HG03045 (cell line): ENCODE results near the gene SMIM35.

Source experiments
- ATAC-seq: cut with Tn5 transposase; IDR thresholded peaks from one replicate; pipeline ENCODE4 v1.9.1; 2021; ENCODE audit warnings: mild to moderate bottlenecking, moderate library complexity; ENCODE audit not compliant: unreplicated experiment

SMIM35 gene

DNA sequence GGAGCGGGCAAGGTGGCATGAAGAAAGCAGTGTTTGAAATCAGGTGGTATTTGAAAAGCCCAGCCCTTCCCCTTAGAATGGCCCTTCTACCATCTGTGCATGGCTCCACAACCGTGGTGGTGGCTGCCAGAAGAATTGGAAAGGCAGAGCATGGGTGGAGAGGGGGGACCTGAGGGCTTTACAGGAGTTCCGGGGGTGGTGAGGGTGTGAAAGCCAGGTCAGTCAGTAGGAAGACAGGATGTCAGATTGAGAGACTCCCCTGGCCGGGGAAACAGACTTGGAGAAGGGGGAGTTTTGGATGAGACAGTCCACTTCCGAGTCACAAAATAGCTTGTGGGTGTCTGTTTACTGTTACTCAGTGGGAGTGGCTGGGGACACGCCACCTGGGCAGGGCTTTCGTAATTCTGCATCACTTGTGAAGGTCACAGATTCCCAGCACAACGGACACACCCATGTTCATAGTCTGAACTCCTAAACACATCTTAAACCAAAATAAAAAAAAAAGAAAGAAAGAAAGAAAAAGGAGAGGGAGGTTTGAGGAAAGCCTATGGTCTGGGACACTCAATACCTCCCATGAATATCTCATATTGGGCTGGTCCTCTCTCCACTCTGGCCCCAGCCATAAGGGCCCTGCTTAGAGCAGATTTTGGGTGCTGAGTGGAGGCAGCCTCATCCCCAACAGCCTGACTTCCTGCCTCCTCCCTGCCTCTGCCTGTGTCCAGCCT, 24.4 kb upstream of the SMIM35 start:
- ATAC-seq, result no peak

DNA sequence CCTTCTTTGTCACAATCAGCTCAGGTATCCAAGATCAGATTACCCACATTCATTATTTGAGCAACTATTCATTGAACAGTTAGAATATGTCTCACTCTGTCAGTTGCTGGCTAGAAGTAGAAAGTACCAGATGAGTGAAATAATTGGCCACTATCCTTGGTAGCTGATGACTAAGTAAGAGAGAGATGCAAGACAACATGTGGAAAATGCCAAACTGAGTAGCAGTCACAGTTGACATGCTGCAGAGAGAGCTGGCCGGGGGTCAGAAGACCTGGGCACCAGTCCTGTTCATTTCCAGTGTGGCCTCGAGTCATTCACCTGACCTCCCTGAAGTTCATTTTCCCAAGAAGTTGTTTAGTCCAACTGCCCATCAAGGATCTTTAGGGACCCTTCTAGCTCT, 22.5 kb upstream of the SMIM35 start:
- ATAC-seq, result no peak

DNA sequence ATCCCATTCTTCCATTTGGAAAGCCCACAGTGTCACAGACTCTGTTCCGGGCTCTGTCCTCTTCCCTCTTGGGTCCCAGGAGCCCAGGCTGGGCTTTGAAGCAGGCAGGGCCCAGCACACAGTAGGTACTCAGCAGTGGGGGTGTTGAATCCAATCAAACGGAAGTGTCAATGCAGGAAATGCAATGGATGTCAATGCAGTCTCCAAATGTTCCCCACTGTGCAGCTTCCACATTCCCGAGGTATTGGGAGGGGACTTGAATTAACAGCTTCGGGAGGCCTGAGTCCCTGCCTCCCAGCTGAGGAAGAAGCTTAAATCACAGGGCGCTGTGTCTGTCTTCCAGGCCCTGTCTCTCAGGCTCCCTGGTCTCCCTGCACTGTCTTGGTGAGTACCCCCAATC, 21.8 kb upstream of the SMIM35 start:
- no peak for ATAC-seq

DNA sequence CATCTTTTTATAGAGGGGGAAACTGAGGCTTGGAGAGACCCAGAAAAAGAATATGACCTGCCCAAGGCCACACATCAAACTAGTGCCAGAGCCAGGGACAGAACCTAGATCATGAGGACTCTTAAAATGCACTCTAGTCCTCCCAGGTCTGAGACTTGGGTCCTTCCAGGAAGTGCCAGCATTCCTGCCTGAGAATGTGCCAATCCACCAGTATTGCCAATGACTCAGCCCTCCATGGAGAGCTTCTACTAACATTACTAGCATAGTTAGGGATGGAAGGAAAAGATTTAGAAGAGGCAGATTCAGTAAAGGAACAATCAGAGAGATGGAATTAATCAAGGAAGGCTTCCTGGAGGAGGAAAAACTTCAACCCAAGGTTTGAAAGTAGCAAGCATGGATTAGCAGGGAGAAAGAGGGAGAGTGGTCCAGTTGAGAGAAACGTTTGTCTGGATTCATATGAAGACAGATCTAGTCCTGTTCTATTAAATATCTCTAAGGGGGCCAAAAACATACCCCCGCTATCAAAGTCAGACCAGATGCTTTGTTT, 20.1 kb upstream of the SMIM35 start:
- no peak for ATAC-seq

DNA sequence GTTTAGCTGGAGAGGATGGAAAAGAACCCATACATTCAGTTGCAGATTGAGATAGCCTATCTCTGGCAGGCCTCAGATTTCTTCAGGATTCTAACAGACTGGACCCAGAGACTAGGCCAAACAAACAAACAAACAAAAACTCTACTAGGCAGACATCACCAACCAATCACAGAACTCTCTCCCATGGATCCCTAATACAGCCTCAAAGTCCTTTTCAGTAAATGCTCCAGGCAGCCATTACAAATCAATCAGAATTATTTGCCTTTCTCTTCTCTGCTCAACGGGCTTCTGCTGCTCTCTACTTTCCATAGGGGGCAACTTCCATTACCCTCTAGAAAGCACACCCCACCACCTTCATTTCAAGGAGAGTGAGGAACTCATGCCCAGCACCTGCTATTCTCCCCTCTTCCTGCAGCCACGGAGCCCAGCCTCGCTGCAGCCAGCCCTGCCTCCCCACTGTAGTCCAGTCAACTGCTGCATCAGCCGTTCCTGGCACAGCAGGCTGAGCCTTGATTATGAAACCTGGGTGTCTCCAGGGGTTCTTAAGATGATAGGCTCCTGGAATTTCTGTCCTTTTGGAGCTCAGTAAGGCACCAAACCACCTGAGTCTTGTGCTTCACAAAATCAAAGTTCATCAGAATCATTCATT, 19.0 kb upstream of the SMIM35 start:
- no peak for ATAC-seq

DNA sequence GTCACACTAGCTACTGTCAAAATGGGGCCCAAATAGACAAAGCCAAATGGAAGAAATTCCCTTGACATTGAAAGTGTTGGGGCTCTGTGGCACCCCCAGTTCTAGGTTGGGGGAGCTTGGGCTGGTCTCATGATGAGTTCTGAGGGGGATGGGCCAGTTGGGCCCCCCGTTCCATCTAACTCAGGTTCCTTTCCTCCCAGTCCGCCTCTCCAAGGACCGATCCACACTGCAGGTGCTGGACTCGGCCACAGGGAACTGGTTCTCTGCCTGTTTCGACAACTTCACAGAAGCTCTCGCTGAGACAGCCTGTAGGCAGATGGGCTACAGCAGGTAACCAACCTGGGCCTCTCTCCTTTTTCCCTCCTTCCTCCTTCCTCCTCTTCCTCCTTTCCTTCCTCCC, 17.7 kb upstream of the SMIM35 start:
- no peak for ATAC-seq

DNA sequence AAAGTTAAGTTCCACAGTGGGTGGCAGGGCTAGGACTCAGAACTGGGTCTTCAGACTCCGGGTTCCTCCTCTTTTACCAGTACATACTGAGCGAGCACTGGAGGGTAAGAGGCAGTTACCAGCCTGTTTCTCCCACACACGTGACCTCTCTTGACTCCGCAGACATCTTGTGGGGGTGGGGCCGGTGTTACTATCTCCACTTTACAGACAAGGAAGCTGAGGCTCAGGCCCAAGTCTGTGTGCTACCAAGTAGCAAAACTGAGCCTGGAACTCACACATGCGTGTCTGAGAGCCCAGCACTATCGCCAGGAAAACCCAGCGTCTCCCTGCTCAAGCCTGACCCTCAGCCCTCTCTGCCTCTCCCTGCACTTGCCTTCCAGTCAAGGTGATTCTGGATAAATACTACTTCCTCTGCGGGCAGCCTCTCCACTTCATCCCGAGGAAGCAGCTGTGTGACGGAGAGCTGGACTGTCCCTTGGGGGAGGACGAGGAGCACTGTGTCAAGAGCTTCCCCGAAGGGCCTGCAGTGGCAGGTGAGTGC, 16.0 kb upstream of the SMIM35 start:
- no peak for ATAC-seq

DNA sequence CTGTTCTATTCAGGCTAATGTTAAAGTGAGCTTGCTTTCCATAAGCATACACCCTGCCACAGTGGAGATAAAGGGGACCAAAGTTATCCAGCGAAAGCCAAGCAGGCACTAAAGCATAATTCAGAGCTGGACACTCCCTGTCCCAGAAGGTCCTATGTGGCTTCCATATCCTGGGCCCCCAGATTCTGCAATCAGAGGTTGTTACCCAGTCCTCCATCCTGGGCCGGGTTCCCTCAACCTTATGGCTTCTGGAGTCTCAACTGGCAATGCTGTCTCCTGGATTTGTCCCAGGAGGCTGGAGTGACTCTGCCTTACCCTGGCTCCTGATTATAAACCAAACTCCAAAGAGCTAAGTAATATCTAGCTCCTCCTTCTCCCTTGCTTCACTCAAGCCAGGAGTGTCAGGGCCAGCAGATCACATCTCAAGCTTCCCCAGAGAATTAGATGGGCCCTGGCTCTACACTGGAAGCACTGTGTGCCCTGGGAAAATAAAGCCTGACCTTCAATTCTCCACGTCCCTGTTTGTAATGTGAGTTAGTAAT, 14.0 kb upstream of the SMIM35 start:
- no peak for ATAC-seq

DNA sequence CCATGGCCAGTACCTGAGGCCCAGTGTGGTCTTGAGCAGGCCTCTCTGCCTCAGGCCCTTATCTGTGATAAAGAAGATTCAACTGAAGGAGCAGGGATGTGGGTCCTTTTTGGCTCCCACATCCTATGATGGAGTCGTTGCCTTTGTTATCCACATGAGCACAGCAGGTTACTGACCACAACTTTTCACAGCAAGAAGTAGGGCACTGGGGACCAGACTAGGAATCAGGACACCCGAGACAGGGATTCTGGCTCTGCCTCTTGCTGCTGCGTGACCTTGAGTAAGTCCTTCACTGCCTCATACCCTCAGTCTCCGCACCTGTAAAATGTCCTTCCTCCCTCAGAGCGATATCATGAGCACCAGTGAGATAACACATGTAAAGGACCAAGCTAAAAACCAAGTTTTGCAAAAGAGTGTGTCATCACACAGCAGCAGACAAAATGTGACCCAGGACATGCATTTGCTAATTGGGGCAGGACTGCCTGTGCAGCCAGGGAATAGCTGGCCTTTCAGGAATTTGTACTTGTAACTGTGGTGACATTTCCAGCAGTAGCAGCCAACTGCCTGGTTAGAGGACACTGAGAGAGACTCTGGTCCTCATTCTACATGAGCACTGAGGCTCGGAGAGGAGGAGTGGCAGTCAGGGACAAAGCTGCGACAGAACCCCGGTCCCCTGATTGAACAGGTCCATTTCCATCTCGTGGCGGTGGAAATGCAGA, 13.2 kb upstream of the SMIM35 start:
- no peak for ATAC-seq

DNA sequence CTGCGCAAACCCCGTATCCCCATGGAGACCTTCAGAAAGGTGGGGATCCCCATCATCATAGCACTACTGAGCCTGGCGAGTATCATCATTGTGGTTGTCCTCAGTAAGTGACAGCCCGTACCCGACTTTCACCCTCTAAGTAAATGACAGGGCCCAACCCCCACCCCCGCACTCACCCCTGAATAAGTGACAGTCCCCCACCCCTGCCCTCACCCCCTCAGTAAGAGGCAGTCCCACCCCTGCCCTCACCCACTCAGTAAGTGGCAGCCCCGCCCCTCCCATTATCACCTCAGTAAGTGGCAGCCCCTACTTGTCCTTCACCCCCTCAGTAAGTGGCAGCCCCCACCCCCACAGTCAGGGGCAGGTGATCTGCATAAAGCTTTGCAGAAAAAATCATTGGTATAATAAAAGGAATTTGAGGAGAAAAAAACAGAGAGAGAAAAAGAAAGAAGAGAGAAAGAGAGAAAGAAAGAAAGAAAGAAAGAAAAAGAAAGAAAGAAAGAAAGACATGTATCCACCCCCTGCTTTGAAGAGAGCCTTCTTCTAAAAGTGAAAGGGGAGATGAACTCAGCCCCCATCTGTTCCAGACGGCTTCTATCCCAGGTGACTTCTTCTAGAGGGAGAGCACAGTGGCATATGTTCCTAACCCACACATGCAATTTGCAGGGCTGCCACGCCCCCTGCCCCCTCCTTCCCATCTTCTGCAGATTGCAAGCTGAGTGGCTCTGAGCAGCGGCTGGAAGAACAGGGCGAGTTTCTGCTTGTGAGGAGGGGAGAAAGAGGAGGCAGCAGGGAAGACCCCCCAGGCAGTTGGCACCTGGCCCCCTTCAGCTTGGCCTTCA, 12.5 kb upstream of the SMIM35 start:
- no peak for ATAC-seq

DNA sequence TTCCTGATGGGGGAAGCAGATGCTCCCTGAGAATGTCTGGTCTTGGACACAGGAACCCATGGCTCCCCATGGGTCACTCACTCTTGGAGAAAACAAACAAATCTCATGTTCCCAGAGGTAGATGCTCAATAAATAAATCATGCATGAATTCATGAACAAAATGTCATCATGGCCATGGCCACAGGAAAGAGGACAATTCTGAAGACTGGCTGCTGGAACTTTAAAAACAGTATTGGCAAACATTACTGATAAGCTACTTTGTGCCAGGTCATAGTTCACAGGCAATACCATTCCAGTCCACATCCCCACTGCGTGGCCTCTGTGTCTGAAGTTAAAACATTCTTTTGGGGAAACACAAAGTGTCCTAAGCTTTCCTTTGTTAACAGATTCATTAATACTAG, 9.2 kb upstream of the SMIM35 start:
- no peak for ATAC-seq

DNA sequence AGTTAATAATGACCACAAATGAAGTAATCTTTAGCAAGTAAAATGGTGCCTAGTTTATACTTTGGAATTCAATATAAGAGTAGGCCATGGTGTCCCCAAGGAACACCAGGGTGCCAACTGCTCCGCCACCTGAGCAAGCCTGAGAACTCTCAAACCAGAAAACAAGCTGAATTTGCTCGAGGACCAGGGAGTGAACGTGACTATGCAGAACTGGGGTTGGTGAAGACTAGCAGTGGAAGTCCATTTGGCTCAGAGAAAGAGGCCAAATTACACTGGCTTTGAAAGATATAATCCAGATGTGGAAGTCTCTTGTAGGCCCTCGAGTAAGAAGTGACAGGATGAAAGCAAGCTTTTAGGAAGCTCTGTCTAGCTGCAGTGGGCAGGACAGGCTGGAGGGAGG, 8.7 kb upstream of the SMIM35 start:
- ATAC-seq, result no peak

DNA sequence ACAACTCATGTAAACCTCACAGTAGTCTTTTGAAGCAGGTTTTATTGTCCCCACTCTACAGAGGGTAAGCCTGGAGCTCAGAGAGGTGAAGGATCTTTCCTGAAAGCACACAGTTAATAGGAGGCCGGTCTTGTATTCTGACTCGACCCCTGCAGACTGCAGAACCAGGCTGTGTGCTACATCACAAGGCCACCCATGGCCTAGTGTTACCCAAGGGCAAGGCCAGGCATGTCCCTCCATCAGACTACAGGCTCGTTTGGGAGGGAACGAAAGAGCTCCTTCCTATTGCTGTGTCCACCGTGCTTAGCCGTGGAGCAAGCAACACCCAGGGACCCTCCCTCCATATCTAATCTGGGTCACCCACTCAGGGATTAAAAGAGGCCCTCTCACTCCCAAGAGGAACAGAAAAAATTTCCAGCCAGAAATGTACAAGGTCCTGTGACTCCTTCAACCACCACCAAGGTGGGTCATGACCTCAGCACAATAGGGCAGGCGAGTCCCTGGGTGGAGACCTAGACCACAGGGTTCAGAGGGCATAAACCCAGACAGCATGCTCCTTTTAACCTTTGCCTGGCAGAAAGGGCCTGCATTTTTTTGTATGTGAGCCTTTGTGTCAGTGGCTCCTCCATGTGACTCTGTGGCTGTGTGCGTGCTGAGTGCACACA, 6.3 kb upstream of the SMIM35 start:
- ATAC-seq, result no peak

DNA sequence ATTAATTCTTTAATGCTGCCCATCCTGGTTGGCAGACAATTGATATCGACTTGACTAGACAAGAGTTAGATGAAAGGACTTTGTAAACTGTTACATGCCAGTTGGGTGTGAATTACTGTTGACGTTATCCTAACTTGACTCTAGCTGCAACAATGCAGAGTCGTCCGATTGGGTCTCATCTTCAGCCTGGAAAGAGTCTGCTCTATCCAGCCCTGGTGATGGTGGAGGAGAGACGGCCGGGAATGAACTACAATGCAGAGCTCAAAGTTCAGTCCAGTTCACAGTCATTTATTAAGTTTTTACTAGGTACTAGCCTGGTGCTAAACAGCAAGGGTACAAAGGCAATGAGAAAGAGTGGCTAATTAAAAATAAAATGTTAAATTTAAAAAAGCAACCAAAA, 4.9 kb upstream of the SMIM35 start:
- no peak for ATAC-seq

DNA sequence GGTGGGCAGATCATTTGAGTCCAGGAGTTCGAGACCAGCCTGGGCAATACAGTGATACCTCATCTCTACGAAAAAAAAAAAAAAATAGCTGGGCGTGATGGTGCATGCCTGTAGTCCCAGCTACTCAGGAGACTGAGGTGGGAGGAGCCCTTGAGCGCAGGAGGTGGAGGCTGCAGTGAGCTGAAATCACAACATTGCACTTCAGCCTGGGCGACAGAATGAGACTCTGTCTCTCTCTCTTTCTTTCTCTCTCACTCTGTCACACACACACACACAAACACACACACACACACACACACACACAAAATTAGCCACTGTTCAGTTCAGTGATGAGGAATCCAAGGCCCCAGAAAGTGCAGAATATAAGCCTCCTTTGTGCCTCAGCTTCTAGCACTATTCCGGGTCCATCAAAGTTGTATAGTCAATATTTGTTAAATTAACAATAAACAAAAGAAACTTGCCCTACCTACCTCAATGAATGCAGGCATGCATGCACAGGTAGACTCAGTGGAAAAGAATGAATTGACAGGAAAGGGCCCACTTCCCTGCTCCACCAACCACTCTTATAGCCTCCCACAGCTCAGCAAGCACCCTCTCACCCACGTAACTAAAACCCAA, 3.9 kb upstream of the SMIM35 start:
- no peak for ATAC-seq

DNA sequence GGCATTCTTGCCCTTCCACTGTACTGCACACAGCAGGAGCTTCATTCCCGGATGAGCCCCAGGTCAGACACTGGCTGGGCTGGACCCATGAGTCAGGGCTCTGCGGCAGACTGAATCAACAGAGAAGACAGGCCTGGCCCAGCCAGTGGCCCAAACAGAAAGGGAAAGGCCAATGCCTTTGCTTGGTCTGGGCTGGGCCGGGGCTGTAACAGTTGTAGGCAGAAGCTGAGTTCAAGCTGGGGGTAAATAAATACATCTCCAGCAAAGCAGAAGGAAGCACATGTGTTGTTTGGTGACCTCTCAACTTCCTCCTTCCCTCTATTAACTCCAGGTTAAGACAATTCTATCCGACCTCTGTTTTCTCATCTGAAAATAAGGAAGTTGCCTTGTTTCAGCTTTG, 1.8 kb upstream of the SMIM35 start:
- ATAC-seq, result no peak

DNA sequence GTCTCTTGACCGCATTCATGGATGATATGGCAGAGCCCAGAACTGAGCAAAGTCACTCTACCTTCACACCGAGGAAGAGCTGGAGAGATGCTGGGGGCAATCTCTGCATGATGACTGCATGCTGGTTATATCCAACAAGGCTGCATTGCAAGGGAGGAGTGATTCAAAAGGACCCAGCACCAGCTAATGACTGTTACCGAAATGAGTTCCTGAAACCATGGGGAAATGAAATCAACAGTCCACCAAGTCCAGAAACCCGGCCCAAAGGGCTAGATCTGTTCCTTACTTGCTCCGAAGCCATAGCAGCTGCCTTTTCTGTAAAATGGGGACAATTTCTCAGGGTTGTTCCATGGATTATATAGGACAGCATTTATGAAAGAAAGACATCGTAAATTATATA, 1.2 kb upstream of the SMIM35 start:
- no peak for ATAC-seq

DNA sequence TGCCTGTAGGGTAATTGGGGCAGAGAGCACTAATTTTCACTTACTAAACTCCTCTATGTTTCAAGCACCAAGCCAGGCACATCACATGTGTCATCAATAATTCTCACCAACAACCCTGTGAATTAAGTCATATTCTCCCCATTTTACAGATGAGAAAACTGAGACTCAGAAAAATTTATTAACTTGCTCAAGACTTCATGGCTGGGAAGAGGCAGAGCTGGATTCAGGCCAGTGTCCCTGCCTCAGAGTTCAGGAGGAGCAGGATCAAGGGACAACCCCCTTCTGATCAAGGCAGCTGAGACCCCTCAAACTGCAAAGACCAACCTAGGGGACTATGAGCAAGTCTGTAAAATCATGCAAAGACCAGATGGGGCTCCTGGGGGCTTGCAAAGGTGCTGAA, 2.1 kb downstream of the SMIM35 start:
- ATAC-seq, result no peak

DNA sequence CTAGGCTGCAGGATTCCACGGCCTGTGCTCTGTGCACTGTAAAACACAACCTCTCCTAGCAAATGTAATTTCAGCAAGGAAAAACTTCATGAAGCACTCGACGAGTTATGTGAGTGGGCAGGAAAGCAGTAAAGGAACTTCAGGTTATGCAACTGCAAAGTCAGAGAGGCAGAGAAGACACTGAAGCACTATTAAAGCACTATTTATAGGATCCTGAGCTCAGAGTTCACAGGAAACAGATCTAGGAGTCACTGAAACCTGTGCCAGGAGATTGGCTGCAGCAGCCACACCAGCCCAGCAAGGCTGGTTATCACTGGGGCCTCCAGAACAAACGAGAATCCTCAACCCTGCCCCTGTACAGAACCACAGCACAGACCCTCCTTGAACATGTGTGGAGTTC, 2.5 kb downstream of the SMIM35 start:
- ATAC-seq, result no peak
